Central memory CD4-positive, alpha-beta T cell (primary cell): ENCODE data around the gene TMC5.

Source experiments
- DNase-seq: peaks from one replicate; pipeline ENCODE4 v3.0.0; 2022

Gene TMC5

DNA sequence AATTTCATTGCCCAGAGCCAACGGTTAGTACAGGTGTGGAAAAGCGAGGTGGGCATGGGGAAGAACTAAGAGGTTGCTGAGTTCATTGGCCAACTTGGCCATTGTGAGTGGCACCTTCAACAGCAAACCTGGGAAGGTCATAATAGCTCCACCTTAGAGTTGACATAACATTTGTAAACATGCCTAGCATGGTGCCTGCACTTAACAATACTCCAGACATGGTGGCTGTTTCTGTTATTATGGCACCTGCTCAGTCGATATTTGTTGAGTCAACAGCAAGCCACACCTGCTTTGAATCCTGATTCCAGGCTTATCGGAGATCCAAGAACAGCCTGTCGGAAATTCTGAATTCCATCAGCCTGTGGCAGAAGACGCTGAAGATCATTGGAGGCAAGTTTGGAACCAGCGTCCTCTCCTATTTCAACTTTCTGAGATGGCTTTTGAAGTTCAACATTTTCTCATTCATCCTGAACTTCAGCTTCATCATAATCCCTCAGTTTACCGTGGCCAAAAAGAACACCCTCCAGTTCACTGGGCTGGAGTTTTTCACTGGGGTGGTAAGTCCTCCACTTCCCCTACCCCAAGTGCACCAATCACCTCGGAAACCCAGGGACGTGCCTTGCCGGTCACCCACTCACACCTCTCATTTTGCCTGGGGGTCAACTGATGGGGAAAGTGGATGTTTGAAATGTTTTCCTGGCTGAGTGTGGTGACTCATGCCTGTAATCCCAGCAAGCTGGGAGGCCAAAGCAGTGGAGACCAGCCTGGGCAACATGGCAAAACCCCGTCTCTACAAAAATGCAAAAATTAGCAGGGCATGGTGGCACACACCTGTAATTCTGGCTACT is 46.0 kb downstream of the TMC5 start:
- no peak for DNase-seq

DNA sequence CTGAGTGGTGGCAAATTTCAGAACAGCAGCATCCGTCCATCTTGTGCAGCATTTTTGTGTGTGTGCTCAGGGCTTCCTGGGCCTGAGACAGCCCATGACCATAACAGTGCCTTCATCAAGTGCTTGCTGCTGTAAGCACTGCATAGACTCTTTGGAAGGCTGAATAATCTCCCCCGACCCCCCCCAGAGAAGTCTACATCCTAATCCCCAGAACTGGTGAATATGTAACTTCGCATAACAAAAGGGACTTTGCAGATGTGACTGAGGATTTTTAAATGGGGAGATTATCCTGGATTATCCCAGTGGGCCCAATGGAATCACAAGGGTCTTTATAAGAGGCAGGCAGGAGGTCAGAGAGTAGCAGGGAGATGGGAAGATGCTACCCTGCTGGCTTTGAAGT is 50.6 kb downstream of the TMC5 start:
- DNase-seq = no peak

DNA sequence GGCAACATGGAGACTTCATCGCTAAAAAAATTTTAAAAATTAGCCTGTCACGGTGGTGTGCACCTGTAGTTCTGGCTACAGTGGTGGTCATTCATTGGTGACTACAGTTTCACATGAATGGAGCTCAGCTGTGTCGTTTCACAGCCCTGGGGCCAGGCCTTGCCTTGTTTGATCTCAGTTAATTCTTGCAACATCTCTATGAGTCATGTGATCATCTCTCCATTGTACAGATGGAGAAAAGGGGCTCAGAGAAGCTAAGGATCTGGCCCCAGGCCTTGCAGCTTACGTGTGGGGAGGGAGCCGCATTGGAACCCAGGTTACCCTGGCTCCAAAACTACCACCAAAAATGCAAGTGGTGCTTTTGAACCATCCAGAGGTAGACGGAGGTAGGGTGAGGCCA is 54.8 kb downstream of the TMC5 start:
- DNase-seq = no peak

DNA sequence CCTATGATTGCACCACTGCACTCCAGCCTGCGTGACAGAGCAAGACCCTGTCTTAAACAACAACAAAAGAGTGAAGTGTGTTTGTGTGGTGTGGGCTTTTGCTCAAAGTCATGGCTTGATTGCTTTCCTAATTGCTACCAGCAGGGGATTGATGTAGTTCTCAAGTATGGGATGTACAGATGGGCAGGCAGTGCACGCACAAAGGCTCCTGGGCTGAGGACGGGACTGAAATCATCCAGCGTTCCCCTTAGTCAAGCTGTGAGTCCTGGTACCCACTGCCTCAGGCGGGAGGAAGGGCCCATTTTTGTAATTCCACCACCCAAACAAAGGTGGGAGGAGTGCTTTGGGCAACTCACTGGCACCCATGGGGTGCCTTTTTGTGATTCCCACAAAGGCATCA is 56.9 kb downstream of the TMC5 start:
- DNase-seq = no peak

DNA sequence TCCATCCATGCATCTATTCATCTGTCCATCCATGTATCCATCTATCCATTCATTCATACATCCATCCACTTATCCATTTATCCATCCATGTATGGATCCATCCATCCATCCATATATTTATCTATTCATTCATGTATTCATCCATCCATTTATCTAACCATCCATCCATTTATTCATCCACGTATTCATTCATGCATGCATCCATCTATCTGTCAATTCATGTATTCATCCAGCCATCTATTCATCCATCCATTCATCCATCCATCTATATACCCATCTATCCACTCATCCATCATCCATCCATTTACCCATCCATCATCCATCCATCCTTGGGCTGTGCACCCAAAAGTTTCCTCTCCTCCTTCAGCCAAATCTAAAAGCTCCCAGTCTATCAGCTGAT is 60.8 kb downstream of the TMC5 start:
- DNase-seq = no peak

DNA sequence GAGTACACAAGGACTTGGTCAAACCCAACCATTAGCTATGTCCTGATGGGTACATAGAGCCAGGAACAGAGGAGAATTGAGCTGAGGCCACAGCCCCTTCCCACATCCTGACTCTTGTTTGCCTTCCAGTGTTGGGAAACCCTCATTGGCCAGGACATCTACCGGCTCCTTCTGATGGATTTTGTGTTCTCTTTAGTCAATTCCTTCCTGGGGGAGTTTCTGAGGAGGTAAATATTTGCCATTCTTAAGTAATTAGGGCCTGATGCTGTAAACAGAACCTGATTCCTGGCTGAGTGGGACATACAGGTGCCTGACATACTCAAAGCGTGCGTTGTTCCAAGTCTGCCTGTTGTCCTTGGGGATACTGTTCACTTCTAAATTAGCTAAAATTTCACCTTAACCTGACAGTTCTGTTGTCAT is 61.6 kb downstream of the TMC5 start:
- DNase-seq = no peak

DNA sequence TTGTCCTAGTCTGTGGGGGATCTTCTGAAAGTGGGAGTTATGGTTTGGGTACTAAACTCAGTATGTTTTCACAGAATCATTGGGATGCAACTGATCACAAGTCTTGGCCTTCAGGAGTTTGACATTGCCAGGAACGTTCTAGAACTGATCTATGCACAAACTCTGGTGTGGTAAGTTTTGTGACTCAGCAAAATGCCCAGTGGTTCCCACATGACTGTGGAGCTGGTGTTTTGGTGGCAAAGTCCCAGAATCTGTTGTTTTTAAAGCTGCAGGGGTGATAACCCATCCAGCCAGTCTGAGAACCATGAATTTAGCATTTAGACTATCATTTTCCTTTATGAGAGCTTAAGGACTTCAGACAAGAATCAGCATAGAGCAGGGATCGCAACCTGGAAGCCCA is 63.6 kb downstream of the TMC5 start:
- DNase-seq = no peak

DNA sequence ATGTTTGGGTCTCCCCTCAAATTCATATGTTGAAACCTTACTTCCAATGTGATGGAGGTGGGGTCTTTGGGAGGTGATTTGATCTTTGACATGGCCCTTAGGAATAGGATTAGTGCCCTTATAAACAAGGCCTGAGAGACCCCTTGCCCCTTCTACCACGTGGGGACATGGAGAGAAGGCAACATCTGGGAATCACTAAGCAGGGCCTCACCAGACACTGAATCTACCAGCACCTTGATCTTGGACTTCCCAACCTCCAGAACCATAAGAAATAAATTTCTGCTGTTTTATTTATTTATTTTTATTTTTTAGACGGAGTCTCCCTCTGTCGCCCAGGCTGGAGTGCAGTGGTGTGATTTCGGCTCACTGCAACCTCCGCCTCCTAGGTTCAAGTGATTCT is 64.1 kb downstream of the TMC5 start:
- DNase-seq = no peak

DNA sequence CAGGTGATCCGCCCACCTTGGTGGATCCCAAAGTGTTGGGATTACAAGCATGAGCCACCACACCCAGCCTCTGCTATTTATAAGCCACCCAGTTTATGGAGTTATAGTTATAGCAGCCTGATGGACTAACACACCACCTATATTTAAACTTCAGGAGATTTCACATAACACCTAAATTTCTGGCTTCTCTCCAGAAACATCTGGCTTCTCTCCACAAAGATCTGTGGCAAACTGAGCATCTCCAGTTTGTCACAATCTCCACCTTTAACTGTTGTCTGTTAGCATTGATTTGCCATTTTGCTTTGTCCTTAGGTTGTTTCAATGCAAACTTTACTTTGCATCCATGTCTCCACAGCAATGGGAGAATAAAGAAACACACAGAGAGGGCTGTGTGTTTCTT is 64.6 kb downstream of the TMC5 start:
- DNase-seq = no peak

DNA sequence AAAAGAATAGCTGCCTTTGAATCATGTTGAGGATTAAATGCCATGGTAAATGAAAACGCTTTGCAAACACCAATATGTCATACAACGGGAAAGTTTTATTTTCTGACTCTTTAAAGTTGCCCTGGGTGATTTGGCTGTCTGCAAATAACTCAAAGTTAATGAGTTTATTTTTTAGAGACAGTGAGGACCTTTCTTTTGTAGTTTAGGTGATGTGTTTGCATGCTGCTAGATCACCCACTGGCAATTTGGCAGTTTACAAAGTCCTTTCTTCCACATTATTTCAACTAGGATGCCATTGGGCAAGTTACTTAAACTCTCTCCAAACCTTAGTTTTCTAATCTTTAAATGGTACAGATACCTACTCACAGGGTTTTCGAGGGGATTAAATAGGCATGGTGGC is 66.4 kb downstream of the TMC5 start:
- DNase-seq = no peak

DNA sequence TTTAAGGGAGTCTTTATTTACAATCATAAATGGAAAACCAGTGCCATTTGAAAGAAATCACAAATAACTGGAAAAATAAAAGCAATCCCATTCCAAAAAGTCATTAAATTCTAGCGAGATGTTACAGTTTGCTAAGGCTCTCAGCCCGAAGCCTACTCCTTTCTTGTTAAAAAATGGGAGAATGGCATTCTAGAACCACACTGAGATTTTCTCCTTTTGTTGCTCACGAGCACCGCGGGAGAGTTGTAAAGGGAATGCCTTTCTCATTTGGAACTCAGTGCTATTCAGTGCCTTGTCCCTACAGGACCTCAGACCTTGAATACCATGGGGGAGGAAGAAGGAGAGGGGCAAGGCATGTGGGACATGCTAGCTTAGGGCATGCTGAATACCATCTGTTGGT is 67.9 kb downstream of the TMC5 start:
- DNase-seq = no peak

DNA sequence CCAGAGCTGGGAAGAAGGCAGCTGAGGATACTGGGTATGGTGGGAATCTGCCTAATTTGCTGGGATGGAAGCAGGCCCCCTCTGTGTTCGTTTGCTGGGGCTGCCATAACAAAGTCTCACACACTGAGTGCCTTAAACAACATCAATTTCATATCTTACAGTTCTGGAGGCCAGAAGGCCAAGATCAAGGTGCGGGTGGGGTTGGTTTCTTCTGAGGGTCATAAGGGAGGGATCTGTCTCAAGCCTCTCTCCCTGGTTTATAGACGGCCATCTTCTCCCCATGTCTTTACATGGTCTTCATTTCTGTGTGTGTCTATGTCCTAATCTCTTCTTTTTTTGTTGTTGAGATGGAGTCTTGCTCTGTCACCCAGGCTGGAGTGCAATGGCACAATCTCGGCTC is 68.4 kb downstream of the TMC5 start:
- DNase-seq = no peak

DNA sequence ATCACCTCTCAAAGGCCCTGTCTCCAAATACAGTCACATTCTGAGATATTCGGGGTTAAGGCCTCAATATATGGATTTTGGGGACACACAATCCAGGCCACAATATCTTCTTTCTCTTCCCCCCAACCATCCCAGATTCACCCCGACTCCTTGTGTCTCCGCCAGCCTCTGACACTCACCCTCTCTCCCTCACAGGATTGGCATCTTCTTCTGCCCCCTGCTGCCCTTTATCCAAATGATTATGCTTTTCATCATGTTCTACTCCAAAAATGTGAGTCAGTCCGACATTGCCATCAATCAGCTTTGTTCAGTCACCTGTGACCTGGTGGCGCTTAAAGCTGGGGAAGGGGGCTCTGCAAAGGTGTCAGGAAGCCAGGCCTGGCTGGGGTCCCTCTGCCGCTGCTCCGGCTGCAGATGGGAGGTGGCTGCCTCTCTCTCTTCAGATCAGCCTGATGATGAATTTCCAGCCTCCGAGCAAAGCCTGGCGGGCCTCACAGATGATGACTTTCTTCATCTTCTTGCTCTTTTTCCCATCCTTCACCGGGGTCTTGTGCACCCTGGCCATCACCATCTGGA is 69.2 kb downstream of the TMC5 start:
- no peak for DNase-seq

DNA sequence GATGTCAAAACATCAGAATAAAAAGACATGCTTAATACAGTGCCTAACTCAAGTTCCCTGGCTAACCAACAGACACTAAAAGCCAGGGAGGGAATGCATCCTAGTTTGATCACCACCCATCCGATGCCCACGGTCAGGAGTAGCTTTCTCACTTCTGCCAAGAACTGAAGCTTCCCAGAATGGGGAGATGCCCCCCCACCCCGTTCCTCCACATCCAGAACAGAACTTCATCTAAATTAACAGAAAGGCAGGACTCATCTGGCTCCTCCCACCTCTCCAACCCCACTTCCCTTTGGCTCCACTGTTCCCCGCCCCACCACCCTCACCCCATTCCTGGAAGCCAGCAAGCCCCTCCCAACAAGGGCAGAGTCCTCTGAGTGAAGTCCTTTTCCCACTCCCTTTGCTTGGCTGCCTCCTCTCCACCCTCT is 70.5 kb downstream of the TMC5 start:
- no peak for DNase-seq

DNA sequence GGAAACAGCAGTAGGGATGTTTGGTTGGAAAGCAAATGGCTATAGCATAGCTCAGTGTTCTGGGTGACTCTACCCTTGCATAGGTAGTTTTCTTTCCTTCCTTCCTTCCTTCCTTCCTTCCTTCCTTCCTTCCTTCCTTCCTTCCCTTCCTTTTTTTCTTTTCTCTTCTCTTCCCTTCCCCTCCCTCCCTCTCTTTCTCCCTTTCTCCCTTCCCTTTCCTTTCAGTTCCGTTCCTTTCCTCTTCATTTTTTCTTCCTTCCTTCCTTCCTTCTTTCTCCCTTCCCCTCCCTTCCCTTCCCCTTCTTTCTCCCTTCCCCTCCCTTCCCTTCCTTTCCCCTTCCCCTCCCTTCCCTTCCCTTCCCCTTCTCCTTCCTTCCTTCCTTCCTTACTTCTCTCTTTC is 72.9 kb downstream of the TMC5 start:
- no peak for DNase-seq

DNA sequence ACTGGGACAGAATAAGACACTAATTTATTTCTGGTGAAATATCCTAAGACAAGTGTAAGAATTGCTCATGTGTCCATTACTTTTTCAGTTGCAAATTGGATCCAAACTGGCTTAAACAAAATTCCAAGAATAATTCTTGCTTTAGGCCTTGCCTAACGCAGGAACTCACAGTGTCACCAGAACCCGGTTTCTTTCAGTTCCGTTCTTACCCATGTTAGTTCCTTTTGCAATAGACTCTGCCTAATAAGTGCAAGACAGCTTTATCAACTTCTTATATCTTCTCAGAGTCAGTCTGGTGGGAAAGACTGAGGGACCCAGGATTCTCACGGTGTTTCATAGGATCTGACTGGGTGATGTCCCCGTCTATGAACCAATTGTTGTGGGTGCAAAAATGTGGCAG is 79.5 kb downstream of the TMC5 start:
- no peak for DNase-seq

DNA sequence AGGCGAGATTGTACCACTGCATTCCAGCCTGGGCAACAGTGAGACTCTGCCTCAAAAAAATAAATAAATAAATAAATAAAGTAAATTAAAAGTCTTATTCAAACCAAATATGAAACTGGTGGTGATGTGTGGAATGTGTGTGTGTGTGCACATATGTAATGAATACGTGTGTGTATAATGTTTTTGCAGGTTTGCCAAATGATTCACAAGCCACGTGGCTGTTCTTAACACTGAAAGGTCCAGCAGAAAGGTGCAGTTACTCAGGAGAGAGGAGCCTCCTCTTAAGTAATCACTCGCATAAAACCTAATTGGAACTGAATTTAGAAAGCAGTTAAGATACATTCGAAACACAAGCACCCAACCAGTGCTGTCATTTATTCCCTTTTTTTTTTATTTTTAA is 81.3 kb downstream of the TMC5 start:
- no peak for DNase-seq

DNA sequence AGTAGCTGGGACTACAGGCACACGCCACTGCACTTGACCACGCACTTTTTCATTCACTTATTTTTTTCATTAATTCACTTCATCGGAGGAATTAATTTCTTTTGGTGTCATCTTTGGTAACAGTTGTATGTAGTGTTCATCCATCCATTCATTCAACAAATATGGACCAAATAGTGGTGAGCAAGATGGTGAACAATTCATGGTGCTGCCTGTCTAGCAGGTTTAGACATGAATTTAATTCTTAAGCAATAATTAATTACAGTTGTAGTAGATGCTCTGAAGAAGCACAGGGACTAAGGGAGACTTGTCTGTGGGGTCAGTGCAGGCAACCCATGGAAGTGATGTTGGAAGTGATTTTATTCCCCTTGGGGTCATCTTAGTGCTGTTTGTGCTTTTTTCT is 81.8 kb downstream of the TMC5 start:
- DNase-seq = no peak

DNA sequence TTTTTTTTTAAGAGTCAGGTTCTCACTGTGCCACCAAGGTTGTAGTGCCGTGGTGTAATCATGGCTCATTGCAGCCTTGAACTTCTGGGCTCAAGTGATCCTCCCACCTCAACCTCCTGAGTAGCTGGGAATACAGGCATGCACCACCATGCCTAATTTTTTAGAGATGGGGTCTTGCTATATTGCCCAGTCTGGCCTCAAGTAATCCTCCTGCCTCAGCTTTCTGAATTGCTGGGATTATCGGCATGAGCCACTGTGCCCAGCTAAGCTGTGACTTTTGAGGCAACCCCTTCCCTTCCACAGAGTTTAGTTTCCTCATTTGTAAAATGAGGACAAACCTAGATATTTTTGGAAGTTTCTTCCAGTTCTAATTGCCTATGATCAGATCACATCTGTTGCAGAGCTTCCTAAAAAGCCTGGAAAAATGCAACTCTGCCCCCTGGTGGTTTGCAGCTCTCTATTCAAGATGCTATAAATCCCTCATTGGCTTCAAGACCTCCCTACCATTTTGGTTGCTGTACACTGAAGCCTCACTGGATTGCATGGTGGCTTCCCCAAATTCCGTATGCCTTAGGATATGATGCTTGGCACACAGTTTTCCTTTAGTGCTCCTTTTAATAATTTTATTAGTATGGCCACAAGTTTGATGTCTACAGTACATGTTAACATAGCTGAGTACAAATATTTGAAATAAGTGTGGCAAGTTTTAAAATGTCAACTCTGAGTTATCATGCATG is 84.9 kb downstream of the TMC5 start:
- peak; percentile 42 for DNase-seq

DNA sequence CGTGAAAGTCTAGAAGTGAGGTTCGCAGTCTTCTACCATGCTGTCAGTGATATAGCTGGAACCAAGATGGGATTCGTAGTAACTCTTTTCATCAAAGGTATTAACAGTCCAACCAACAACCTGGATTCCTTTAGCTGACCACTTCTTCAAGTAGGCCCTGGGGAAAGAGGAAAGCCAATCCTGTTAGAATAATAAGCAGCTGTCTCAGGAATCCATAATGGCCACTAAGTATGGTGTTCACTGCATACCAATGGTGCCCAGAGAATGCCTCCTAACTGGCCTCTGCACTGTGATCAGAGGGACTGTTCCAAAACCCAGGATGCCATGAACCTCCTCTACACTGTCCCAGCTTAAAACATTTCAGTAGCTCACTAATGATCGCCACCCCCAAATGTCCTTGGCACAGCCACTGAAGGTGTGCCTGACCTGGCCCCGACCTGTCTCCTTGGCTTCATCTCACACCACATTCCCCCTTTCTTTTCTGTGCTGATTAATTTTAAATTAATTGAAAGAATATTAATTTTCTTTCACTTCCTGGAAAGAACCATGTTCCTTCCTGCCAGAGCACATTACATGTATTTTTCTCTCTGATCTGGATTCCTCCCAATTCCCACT is 85.9 kb downstream of the TMC5 start:
- no peak for DNase-seq

DNA sequence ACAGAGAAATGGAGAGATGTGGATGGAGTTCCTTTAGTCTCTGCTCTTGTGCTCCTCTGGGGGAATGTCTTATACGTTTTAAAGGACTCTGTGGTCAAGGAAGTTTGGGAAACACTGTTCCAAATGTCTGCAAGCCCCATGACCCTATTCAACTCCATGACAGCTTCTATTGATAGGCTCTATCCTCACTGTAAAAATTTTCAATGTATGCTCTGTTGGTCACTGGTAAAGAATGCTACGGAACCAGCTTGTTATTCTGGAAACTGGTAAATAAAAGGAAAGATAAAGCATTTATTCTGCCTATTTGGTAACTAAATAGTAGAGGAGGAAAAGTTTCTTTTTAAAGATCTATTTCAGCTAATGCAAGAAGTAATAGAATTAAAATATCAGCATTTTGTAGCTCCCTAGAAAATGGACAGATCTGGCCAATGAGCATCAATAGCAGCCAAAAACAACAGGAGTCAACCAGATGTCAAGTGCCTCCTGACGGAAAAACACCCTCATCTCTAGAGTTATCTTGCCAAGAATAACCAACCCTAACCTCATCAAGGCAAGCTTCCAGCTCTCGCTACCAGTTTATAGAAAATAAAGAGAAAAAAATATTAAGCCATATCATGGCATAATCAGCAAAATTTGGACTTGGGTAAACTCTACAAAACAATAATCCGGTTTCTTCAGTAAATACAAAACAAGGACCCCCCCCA is 88.1 kb downstream of the TMC5 start:
- no peak for DNase-seq

DNA sequence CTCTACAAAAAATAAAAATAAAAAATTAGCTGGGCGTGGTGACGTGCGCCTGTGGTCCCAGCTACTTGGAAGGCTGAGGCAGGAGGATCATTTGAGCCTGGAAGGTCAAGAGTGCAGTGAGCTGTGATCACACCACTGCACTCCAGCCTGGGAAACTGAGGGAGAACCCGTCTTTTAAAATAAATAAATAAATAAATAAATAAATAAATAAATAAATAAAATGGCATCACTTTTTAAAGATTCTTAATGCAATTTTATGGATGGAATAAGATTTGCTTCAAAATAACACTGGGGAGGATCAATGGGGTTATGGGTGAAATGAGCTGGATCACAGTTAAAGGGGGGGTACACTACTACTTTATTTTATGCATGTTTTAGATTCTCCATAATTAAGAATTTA is 89.3 kb downstream of the TMC5 start:
- no peak for DNase-seq

DNA sequence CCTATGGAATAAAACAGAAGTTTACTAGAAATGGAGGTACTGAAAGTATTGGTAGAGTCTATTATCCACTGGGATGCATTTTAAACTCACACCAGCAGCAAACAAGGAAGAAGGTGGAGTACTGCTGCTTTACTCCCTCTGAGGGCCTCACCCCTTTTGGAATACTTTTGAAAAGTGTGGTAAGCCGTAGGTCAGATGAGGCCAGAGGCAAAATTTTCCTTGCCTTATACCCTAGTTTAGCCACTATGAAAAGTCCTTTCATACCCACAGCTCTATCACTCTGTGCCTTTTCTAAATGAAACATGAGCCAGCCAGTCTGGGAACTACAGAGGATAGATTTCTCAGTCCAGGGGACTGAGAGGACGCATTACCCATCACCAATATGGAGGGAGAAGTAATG is 90.2 kb downstream of the TMC5 start:
- no peak for DNase-seq
